B cell (primary cell): ENCODE data around the gene TOX2.

Experiments used
- EZH2 ChIP-seq: IDR thresholded peaks from 2 replicates; pipeline ENCODE4 v1.6.1; 2012; ENCODE audit warnings: borderline replicate concordance, low read depth, mild to moderate bottlenecking, moderate library complexity, low read length; ENCODE audit not compliant: insufficient read depth, poor library complexity, severe bottlenecking
- TF ChIP-seq, protein P1 (sequence below): fragments of 200-600 bp; IDR thresholded peaks from one replicate; pipeline ENCODE4 v1.8.0; 2022; ENCODE audit warnings: antibody characterized with exemption, mild to moderate bottlenecking

DNA sequence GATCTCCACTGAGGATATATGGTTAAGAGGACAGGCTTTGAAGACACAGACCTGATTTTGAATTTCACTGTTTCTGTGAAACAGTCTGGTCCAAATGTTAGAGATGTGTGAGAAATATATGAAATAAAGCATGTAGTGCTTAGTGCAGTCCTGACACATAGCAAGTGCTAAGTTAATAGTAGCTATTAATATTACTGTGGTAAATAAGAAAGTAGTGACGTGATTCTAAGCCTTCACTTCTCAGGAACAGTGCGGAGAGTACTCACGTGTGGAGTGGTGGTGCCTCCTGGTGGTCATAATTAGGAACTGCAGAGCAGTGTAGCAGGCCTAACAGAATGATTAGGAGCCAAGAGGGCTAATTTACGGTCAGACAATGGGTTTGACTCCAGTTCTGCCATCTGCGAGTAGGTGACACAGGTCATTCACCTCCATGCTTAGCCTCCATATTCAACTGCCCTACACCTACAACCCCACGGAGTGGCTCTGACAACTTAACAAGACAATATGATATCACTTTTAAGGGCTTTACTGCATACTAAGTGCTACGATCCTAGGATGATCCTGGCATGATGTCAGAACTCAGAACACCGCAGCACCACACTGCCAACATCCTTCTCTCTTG, 166.1 kb downstream of the TOX2 start:
- TF ChIP-seq, protein P1, sequence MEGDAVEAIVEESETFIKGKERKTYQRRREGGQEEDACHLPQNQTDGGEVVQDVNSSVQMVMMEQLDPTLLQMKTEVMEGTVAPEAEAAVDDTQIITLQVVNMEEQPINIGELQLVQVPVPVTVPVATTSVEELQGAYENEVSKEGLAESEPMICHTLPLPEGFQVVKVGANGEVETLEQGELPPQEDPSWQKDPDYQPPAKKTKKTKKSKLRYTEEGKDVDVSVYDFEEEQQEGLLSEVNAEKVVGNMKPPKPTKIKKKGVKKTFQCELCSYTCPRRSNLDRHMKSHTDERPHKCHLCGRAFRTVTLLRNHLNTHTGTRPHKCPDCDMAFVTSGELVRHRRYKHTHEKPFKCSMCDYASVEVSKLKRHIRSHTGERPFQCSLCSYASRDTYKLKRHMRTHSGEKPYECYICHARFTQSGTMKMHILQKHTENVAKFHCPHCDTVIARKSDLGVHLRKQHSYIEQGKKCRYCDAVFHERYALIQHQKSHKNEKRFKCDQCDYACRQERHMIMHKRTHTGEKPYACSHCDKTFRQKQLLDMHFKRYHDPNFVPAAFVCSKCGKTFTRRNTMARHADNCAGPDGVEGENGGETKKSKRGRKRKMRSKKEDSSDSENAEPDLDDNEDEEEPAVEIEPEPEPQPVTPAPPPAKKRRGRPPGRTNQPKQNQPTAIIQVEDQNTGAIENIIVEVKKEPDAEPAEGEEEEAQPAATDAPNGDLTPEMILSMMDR = peak; percentile 99
- TF ChIP-seq EZH2 = no peak
